H1 (cell line): ENCODE measurements around the gene SLC13A3. TPM values are rescaled to one million over a fixed set of nuclear protein-coding genes. Genes with fewer than 3 reads are reported as not detected.

Source experiments
- EP300 ChIP-seq, 2 experiments: IDR thresholded peaks; 1 replicate in 1 of 2; 2 replicates in 1 of 2; pipeline ENCODE4 v1.6.1; 2011 to 2012; ENCODE audit warnings: low read depth in 2 of 2, low read length in 2 of 2, mild to moderate bottlenecking in 2 of 2, borderline replicate concordance in 1 of 2, inconsistent platforms in 1 of 2, moderate library complexity in 1 of 2
- KDM5A ChIP-seq: fragments of 200-600 bp; IDR thresholded peaks from 2 replicates; pipeline ENCODE4 v1.7.1; 2012; ENCODE audit warnings: mild to moderate bottlenecking, low read length, inconsistent platforms, mixed read lengths
- polyA plus RNA-seq, 7 experiments: library from polyadenylated mRNA; depleted of rRNA in 3 of 7; stranded (reverse) in 5 of 7; unstranded in 2 of 7; fragments of >200 nt in 5 of 7; fragments of 200-250 nt in 2 of 7; gene quantifications; 1 replicate in 5 of 7; 2 replicates in 1 of 7; 4 replicates in 1 of 7; pipeline versions ENCODE4 v1.2.1 to v1.2.3, GENCODE V29; 2011 to 2013; ENCODE audit warnings: missing spikeins in 2 of 7, mixed read lengths in 2 of 7
- total RNA-seq: library from RNA; stranded (reverse); fragmentation: NEBNext Ultra II Directional; extraction: Animal tissue kit (Norgen Biotek cat#: 25700); gene quantifications from 2 replicates; pipeline ENCODE4 v1.2.1, GENCODE V29; 2021
- TF ChIP-seq, protein P1 (sequence below): fragments of 300-600 bp; sonication (generic); IDR thresholded peaks from 2 replicates; pipeline ENCODE4 v1.7.1; 2012; ENCODE audit warnings: low read length, moderate library complexity, mild to moderate bottlenecking, inconsistent platforms; ENCODE audit not compliant: insufficient replicate concordance

Gene SLC13A3
- total and polyA plus RNA-seq, 2 of the 8 experiments (the other 6 are each of a cell fraction or from before 2014, with no cell fraction given), result 9.4 to 12.6 TPM

DNA sequence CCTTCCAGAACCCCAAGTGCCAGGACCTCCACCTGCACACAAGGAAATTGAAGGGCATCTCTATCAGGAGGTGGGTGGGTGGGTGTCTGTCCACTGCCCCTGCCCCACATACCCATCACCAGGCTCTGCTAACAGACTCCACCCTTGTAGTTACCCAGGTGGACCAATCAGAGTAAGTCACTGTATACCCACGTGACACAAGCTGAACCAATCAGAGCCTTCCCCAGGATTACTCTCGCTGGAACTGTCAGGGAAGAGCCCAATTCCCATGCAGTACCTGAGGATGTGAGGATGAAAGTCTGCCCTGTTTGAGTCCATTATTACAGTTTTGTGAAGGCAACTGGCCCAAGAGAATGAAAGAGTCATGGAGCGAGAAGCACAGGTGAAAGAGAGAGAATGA, 105.0 kb downstream of the SLC13A3 start (continued):
- TF ChIP-seq, protein P1, sequence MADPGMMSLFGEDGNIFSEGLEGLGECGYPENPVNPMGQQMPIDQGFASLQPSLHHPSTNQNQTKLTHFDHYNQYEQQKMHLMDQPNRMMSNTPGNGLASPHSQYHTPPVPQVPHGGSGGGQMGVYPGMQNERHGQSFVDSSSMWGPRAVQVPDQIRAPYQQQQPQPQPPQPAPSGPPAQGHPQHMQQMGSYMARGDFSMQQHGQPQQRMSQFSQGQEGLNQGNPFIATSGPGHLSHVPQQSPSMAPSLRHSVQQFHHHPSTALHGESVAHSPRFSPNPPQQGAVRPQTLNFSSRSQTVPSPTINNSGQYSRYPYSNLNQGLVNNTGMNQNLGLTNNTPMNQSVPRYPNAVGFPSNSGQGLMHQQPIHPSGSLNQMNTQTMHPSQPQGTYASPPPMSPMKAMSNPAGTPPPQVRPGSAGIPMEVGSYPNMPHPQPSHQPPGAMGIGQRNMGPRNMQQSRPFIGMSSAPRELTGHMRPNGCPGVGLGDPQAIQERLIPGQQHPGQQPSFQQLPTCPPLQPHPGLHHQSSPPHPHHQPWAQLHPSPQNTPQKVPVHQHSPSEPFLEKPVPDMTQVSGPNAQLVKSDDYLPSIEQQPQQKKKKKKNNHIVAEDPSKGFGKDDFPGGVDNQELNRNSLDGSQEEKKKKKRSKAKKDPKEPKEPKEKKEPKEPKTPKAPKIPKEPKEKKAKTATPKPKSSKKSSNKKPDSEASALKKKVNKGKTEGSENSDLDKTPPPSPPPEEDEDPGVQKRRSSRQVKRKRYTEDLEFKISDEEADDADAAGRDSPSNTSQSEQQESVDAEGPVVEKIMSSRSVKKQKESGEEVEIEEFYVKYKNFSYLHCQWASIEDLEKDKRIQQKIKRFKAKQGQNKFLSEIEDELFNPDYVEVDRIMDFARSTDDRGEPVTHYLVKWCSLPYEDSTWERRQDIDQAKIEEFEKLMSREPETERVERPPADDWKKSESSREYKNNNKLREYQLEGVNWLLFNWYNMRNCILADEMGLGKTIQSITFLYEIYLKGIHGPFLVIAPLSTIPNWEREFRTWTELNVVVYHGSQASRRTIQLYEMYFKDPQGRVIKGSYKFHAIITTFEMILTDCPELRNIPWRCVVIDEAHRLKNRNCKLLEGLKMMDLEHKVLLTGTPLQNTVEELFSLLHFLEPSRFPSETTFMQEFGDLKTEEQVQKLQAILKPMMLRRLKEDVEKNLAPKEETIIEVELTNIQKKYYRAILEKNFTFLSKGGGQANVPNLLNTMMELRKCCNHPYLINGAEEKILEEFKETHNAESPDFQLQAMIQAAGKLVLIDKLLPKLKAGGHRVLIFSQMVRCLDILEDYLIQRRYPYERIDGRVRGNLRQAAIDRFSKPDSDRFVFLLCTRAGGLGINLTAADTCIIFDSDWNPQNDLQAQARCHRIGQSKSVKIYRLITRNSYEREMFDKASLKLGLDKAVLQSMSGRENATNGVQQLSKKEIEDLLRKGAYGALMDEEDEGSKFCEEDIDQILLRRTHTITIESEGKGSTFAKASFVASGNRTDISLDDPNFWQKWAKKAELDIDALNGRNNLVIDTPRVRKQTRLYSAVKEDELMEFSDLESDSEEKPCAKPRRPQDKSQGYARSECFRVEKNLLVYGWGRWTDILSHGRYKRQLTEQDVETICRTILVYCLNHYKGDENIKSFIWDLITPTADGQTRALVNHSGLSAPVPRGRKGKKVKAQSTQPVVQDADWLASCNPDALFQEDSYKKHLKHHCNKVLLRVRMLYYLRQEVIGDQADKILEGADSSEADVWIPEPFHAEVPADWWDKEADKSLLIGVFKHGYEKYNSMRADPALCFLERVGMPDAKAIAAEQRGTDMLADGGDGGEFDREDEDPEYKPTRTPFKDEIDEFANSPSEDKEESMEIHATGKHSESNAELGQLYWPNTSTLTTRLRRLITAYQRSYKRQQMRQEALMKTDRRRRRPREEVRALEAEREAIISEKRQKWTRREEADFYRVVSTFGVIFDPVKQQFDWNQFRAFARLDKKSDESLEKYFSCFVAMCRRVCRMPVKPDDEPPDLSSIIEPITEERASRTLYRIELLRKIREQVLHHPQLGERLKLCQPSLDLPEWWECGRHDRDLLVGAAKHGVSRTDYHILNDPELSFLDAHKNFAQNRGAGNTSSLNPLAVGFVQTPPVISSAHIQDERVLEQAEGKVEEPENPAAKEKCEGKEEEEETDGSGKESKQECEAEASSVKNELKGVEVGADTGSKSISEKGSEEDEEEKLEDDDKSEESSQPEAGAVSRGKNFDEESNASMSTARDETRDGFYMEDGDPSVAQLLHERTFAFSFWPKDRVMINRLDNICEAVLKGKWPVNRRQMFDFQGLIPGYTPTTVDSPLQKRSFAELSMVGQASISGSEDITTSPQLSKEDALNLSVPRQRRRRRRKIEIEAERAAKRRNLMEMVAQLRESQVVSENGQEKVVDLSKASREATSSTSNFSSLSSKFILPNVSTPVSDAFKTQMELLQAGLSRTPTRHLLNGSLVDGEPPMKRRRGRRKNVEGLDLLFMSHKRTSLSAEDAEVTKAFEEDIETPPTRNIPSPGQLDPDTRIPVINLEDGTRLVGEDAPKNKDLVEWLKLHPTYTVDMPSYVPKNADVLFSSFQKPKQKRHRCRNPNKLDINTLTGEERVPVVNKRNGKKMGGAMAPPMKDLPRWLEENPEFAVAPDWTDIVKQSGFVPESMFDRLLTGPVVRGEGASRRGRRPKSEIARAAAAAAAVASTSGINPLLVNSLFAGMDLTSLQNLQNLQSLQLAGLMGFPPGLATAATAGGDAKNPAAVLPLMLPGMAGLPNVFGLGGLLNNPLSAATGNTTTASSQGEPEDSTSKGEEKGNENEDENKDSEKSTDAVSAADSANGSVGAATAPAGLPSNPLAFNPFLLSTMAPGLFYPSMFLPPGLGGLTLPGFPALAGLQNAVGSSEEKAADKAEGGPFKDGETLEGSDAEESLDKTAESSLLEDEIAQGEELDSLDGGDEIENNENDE, result no peak
- TF ChIP-seq KDM5A (no peak), EP300 (IDR thresholded peaks at IDR 0.05; ENCODE audit: borderline replicate concordance in 1 of 2, low read depth in 2 of 2, low read length in 2 of 2) (no peak)
